Measurements from ENCODE around the gene SERTAD4. TPM values are rescaled to one million over a fixed set of nuclear protein-coding genes. Genes with fewer than 3 reads are reported as not detected.

SERTAD4 gene
- total and polyA plus RNA-seq, 2 experiments from 2014 or later: 1.4 to 1.8 TPM

GRCh38 chr1:210228158-210228557 lies 4.4 kb upstream of the SERTAD4 start:
- Histone ChIP-seq H3K36me3 (no peaks in the 10 kb centered on the region), H3K4me1 (ENCODE audit: low read depth) (peaks cover 7% of the 10 kb centered on the region), H3K4me3 (no peak overlapping the region), H3K9me3 (ENCODE audit: low read depth) (no peaks in the 10 kb centered on the region), H3K27me3 (peaks cover 30% of the 10 kb centered on the region), H3K27ac (no peak overlapping the region)
- no peak for DNase-seq (ENCODE audit: low read depth in 1 of 2, low spot score in 1 of 2)
- TF ChIP-seq CTCF (IDR thresholded peaks at IDR 0.05; ENCODE audit: low read depth, low read length): no peak

DNA sequence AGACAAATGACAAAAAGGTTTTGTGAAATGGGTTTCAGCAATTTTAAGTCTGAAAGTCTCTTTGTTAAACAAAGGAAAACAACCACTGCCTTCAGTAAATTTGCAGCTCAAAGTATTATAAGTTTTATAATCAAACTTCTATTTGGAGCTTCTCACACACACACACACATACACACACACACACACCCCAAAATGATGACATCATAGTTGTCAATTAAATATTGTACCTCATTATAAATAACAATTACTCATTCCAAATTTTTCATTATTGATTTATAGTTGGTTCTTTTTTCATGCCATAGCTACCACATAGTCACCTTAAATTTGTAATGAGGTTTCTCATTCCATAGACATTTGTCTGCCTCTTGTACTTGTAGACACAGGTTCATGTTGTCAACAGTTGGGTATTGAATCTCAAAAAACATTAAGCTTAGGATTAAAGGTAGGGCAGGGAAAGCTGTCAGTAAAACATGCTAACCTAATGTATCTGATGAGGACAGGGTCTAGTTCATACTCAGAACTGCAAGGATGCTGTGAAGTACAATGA lies 2.4 kb upstream of the SERTAD4 start:
- H3K4me1 ChIP-seq (ENCODE audit: low read depth): peaks cover 6% of the 10 kb centered on the region
- H3K36me3 ChIP-seq: no peaks in the 10 kb centered on the region
- H3K4me3 ChIP-seq: no peak overlapping the region
- no peaks in the 10 kb centered on the region for H3K9me3 ChIP-seq (ENCODE audit: low read depth)
- H3K27ac ChIP-seq: no peak overlapping the region
- H3K27me3 ChIP-seq: peaks cover 51% of the 10 kb centered on the region
- DNase-seq (ENCODE audit: low read depth in 1 of 2, low spot score in 1 of 2): no peak
- no peak for TF ChIP-seq CTCF (IDR thresholded peaks at IDR 0.05; ENCODE audit: low read depth, low read length)

DNA sequence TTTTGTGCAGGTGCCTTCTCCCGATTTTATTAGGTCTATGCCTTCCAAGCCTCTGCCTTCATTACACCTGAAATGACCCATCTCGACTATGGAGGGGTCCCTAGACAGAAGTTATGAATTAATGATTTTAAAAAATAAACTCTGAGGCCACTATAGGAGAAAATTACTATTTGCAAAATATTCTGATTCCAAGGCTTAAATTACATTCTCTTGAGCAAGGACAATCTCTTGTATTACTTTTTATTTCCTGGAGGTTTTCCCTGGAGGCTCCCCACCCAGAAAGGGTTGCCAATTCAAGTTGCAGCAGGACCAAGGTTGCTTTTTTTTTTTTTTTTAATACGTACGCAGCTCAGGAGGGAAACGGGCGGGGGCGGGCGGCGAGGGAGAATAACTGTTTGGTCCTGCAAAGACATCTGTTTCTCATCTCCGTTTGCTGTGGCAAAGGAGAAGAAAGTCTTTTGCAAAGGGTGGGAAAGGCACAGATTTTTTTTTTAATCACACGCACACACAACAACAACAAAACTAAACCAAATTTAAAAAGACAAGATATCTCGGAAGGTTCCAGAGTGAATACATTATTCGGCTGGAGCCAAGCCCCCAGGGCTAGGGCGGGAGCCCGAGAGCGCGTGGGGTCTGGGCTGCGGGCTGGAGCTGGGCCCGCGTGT lies 618 bp upstream of the SERTAD4 start:
- Histone ChIP-seq H3K4me1 (ENCODE audit: low read depth) (peaks cover 6% of the 10 kb centered on the region), H3K27me3 (peaks cover 64% of the 10 kb centered on the region), H3K9me3 (ENCODE audit: low read depth) (no peaks in the 10 kb centered on the region), H3K4me3 (peak overlapping the region; percentile 54), H3K36me3 (no peaks in the 10 kb centered on the region), H3K27ac (no peak overlapping the region)
- DNase-seq (ENCODE audit: low read depth in 1 of 2, low spot score in 1 of 2): peak; percentile 20 to 73
- TF ChIP-seq CTCF (IDR thresholded peaks at IDR 0.05; ENCODE audit: low read depth, low read length): no peak

DNA sequence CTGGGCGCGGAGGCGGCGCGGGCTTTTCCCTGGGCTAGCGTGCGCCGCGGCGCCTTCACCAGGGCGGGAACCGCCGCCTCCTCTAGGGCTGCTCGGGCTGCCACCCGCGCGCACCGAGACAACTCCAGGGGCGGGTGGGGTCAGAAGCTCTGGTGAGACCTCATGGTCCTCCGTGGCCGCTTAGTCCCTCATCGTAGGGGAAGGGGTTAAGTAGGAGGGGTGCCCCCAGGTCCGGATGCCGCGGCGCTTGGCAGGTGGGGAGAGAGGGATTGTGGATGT lies 559 bp downstream of the SERTAD4 start:
- Histone ChIP-seq H3K4me1 (ENCODE audit: low read depth) (peaks cover 6% of the 10 kb centered on the region), H3K27ac (no peak overlapping the region), H3K36me3 (no peaks in the 10 kb centered on the region), H3K27me3 (peaks cover 64% of the 10 kb centered on the region), H3K9me3 (ENCODE audit: low read depth) (no peaks in the 10 kb centered on the region), H3K4me3 (peak overlapping the region; percentile 54)
- peak; percentile 24 to 41 for DNase-seq (ENCODE audit: low read depth in 1 of 2, low spot score in 1 of 2)
- no peak for TF ChIP-seq CTCF (IDR thresholded peaks at IDR 0.05; ENCODE audit: low read depth, low read length)

GRCh38 chr1:210233495-210234328 lies 1.1 kb downstream of the SERTAD4 start:
- no peak for TF ChIP-seq CTCF (IDR thresholded peaks at IDR 0.05; ENCODE audit: low read depth, low read length)

More at GRCh38 chr1:210233495-210234328, 1.1 kb downstream of the SERTAD4 start:
- peaks cover 64% of the 10 kb centered on the region for H3K27me3 ChIP-seq
- DNase-seq (ENCODE audit: low read depth in 1 of 2, low spot score in 1 of 2): peak; percentile 53 to 80
- H3K9me3 ChIP-seq (ENCODE audit: low read depth): no peaks in the 10 kb centered on the region
- H3K36me3 ChIP-seq: no peaks in the 10 kb centered on the region
- peaks cover 6% of the 10 kb centered on the region for H3K4me1 ChIP-seq (ENCODE audit: low read depth)
- H3K4me3 ChIP-seq: peak overlapping the region; percentile 54
- H3K27ac ChIP-seq: no peak overlapping the region
